Pancreas (tissue), 10 donors: ENCODE measurements around the gene TCF19. TPM values are rescaled to one million over a fixed set of nuclear protein-coding genes. Genes with fewer than 3 reads are reported as not detected.

Experiments used
- ATAC-seq, 4 donors: fragments of 200-7000 bp; cut with Tn5 transposase; one replicate each; pipeline versions ENCODE4 v1.8.0 to v1.9.1; 2020; ENCODE audit warnings: mild to moderate bottlenecking in 4 of 4, moderate library complexity in 4 of 4
- DNase-seq, 6 donors: peaks; one replicate each; pipeline ENCODE4 v3.0.0-alpha.2; 2020
- FAIRE-seq: peaks from 2 replicates; lab custom pipeline; 2012; peaks lifted over from hg19 to GRCh38; lab: Jason Lieb, UNC
- H3K27ac ChIP-seq, 4 donors: fragments of 200-600 bp; sonication (generic); 1 replicate in 3 of 4; 2 replicates in 1 of 4; pipeline versions ENCODE4 v1.5.0 to v1.8.0; 2020
- H3K27me3 ChIP-seq, 4 donors: fragments of 200-600 bp; one replicate each; pipeline ENCODE4 v1.8.0; 2021
- H3K36me3 ChIP-seq, 3 donors: fragments of 200-600 bp; sonication (generic) in 1 of 3; one replicate each; pipeline versions ENCODE4 v1.5.0 to v1.8.0; 2020 to 2021
- H3K4me1 ChIP-seq, 3 donors: fragments of 200-600 bp; one replicate each; pipeline ENCODE4 v1.8.0; 2021
- H3K4me3 ChIP-seq, 4 donors: fragments of 200-600 bp; sonication (generic) in 2 of 4; one replicate each; pipeline versions ENCODE4 v1.5.0 to v1.8.0; 2020 to 2021
- H3K9me3 ChIP-seq, 4 donors: fragments of 200-600 bp; one replicate each; pipeline ENCODE4 v1.8.0; 2021
- CTCF ChIP-seq, 4 donors: fragments of 200-600 bp; sonication (generic) in 3 of 4; IDR thresholded peaks; one replicate each; pipeline versions ENCODE4 v1.5.0 to v1.8.0; 2021; ENCODE audit warnings: antibody characterized with exemption in 4 of 4
- WGBS, 2 donors: extraction: QIAGEN DNeasy Blood & Tissue Kit; methylation state at CpG; one replicate each; pipeline ENCODE4 v1.1.7; 2013; 5-methylcytosine and 5-hydroxymethylcytosine counted together
- intact Hi-C, 3 donors: fragments of 100-400 bp; cut with DNase I; formaldehyde crosslinking; loops; one replicate each; pipeline versions ENCODE4 v1.11.1 to v1.14.2; 2022
- polyA plus RNA-seq, 2 donors: library from polyadenylated mRNA; stranded (reverse); fragments of 200-250 nt; gene quantifications; one replicate each; pipeline ENCODE4 v1.2.3, GENCODE V29; 2013
- total RNA-seq, 6 donors: library from RNA; stranded (reverse); fragmentation: NEBNext Ultra II Directional in 4 of 6; extraction: Animal tissue kit (Norgen Biotek cat#: 25700) in 4 of 6; gene quantifications; one replicate each; pipeline versions ENCODE4 v1.2.1 to v1.2.4, GENCODE V29; 2021 to 2023
- donor health status: healthy with polysubstance abuse.
- donor health status: DM: no; HTN: no; CAD: no; lungs with moderate emphysema.
- donor health status: DM: no; HTN: no; CAD: no.
- donor health status: control.
- donor health status: control.
- donor health status: Bipolar disorder and iron deficiency.
- donor health status: DM: yes; HTN: yes; CAD: no.
- donor health status: DM: no; HTN: no; CAD: no.
- donor health status: DM: no; HTN: no; CAD: no.
- donor health status: DM: yes; HTN: yes; CAD: no.

Gene TCF19
- total and polyA plus RNA-seq, 8 donors = 0.83 to 3.4 (median 2.0) TPM

GRCh38 chr6:31128093-31128676, 30.2 kb upstream of the TCF19 start:
- DNase-seq (peak in 5 of 6 donors; percentile 40 to 89 (median 71)), ATAC-seq (peak; percentile 57 to 80 (median 72)), FAIRE-seq (no peak)
- H3K4me3 ChIP-seq = no peak overlapping the region
- H3K36me3 ChIP-seq = no peaks in the 10 kb centered on the region
- peak; percentile 80 to 88 (median 86) for TF ChIP-seq CTCF (IDR thresholded peaks at IDR 0.05)
- no peaks in the 10 kb centered on the region for H3K9me3 ChIP-seq
- no peaks in the 10 kb centered on the region for H3K4me1 ChIP-seq
- 1 to 5% methylated on average over 8 of the region's 8 CpGs for WGBS, 2 donors
- no peak overlapping the region for H3K27ac ChIP-seq
- no peaks in the 10 kb centered on the region for H3K27me3 ChIP-seq
- intact Hi-C loops = no loop called here

- 21 to 34% methylated on average over 4 of the region's 4 CpGs for WGBS, 2 donors
- ATAC-seq = no peak
- no peak for DNase-seq
- intact Hi-C loops = no loop called here
- Histone ChIP-seq H3K27me3 (no peaks in the 10 kb centered on the region), H3K4me3 (no peak overlapping the region), H3K4me1 (no peaks in the 10 kb centered on the region), H3K27ac (no peak overlapping the region), H3K36me3 (no peaks in the 10 kb centered on the region), H3K9me3 (no peaks in the 10 kb centered on the region)
- no peak for FAIRE-seq
- no peak for TF ChIP-seq CTCF (IDR thresholded peaks at IDR 0.05)
Observed at GRCh38 chr6:31129130-31129529, 29.3 kb upstream of the TCF19 start.

GRCh38 chr6:31130751-31131150, 27.6 kb upstream of the TCF19 start:
- Histone ChIP-seq H3K27me3 (no peaks in the 10 kb centered on the region), H3K27ac (no peak overlapping the region), H3K4me1 (no peaks in the 10 kb centered on the region), H3K36me3 (no peaks in the 10 kb centered on the region), H3K9me3 (no peaks in the 10 kb centered on the region), H3K4me3 (no peak overlapping the region)
- FAIRE-seq (no peak), DNase-seq (no peak), ATAC-seq (no peak)
- TF ChIP-seq CTCF (IDR thresholded peaks at IDR 0.05) = no peak
- intact Hi-C loops = no loop called here
- whole genome bisulfite sequencing, 2 donors = 85 to 92% methylated on average over 3 of the region's 3 CpGs

- no peak for DNase-seq
- no peak for TF ChIP-seq CTCF (IDR thresholded peaks at IDR 0.05)
- FAIRE-seq = no peak
- H3K4me1 ChIP-seq = no peaks in the 10 kb centered on the region
- H3K36me3 ChIP-seq = no peaks in the 10 kb centered on the region
- H3K4me3 ChIP-seq = no peak overlapping the region
- H3K27ac ChIP-seq = no peak overlapping the region
- no peaks in the 10 kb centered on the region for H3K27me3 ChIP-seq
- no peak for ATAC-seq
- 52 to 66% methylated on average over 3 of the region's 3 CpGs for WGBS, 2 donors
- H3K9me3 ChIP-seq = no peaks in the 10 kb centered on the region
- intact Hi-C loops = no loop called here
Observed at GRCh38 chr6:31131595-31131994, 26.8 kb upstream of the TCF19 start.

- Histone ChIP-seq H3K36me3 (no peaks in the 10 kb centered on the region), H3K27ac (no peak overlapping the region), H3K4me3 (no peak overlapping the region), H3K9me3 (no peaks in the 10 kb centered on the region), H3K4me1 (no peaks in the 10 kb centered on the region), H3K27me3 (no peaks in the 10 kb centered on the region)
- DNase-seq (no peak), FAIRE-seq (no peak), ATAC-seq (no peak)
- no peak for TF ChIP-seq CTCF (IDR thresholded peaks at IDR 0.05)
- 72 to 79% methylated on average over 6 of the region's 6 CpGs for WGBS, 2 donors
- intact Hi-C loops = no loop called here
Observed at GRCh38 chr6:31132806-31133205, 25.6 kb upstream of the TCF19 start.
